Stimulated activated CD8-positive, alpha-beta memory T cell treated with anti-CD3 and anti-CD28 coated beads, Interleukin-2, amount 100 ng/mL, for 48 hours (primary cell): Measurements from ENCODE around the gene ADCY4.
A peak's percentile ranks its signal among the peaks of the same experiment; 100 is the strongest.

Source experiments
- DNase-seq, 2 donors: peaks; one replicate each; pipeline ENCODE4 v3.0.0-alpha.2; 2020; ENCODE audit warnings: low read depth in 2 of 2

The ADCY4 gene

GRCh38 chr14:24274101-24274543 is 60.7 kb downstream of the ADCY4 start:
- peak in 1 of 2 donors; percentile 18 for DNase-seq

GRCh38 chr14:24273422-24273998 is 61.4 kb downstream of the ADCY4 start:
- no peak for DNase-seq

- no peak for DNase-seq
Observed at GRCh38 chr14:24272467-24272866, 62.4 kb downstream of the ADCY4 start.

GRCh38 chr14:24271834-24272263 is 63.0 kb downstream of the ADCY4 start:
- DNase-seq = no peak

- DNase-seq = peak; percentile 78 to 80
Observed at GRCh38 chr14:24271134-24271833, 63.6 kb downstream of the ADCY4 start, which contains the start of gene RABGGTA. RABGGTA (minus strand) TSS chr14:24271597; CDS start chr14:24271115, 482 bp downstream.

GRCh38 chr14:24270537-24271133 is 64.2 kb downstream of the ADCY4 start:
- no peak for DNase-seq

- no peak for DNase-seq
Observed at GRCh38 chr14:24269910-24270536, 64.8 kb downstream of the ADCY4 start.

- DNase-seq = no peak
Observed at GRCh38 chr14:24269368-24269767, 65.5 kb downstream of the ADCY4 start.
